ENCODE data around the gene NRIP3. TPM values are rescaled to one million over a fixed set of nuclear protein-coding genes. Genes with fewer than 3 reads are reported as not detected.

Gene NRIP3
- total RNA-seq, 1 experiment from 2014 or later, result 2.1 TPM

DNA sequence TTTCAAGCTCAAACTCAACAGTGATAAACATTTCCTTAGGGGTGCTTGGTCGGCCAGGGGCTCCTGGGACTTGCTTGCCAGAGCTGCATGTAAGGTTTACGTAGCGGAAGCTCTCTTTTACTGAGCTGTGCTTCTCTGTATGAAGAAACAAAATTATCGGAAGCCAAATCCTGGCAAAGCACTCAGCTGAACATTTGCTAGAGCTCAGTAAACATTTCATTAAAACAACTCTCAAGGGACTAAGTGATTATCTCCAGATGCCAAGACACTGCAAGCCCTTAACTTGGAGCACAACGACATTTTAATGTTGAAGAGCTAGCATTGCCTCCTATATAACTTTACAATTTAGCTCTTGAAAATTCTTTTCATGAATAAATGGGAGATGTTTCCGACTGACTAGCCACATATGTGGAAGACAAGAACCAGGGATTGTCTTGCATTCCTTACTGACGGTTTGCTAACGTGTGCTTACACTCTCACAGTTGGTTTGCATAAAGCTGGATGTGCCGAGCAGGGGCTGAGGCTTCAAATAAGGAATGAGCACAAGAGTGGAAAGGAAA, 44.2 kb upstream of the NRIP3 start:
- Histone ChIP-seq H3F3A (ENCODE audit: insufficient read depth, low read depth) (no peaks in the 10 kb centered on the region), H2AFZ (no peak overlapping the region), H3K27ac (no peak overlapping the region), H3K36me3 (ENCODE audit: low read depth) (no peaks in the 10 kb centered on the region), H4K20me1 (ENCODE audit: insufficient read depth) (no peaks in the 10 kb centered on the region), H3K27me3 (ENCODE audit: insufficient read depth, low read depth) (no peaks in the 10 kb centered on the region), H3K9me3 (ENCODE audit: insufficient read depth, low read depth) (no peaks in the 10 kb centered on the region), H3K4me1 (replicated peaks; ENCODE audit: insufficient read depth) (no peaks in the 10 kb centered on the region), H3K9me2 (ENCODE audit: insufficient read depth) (no peaks in the 10 kb centered on the region), H3K4me3 (no peak overlapping the region), H3K79me2 (ENCODE audit: low read depth) (no peaks in the 10 kb centered on the region), H3K4me2 (no peak overlapping the region)
- ChIA-PET POLR2A (ENCODE audit: unreplicated experiment) (no interaction called here), CTCF (no interaction called here)
- BruUV-seq (replicated peaks), result no TSS peak
- DNase-seq, result no peak
- intact Hi-C loops (cut with micrococcal nuclease; ENCODE audit: unreplicated experiment), result no loop called here
- TF ChIP-seq EZH2 (IDR thresholded peaks at IDR 0.05; ENCODE audit: low read depth), result no peak
- TF ChIP-seq, protein P1, sequence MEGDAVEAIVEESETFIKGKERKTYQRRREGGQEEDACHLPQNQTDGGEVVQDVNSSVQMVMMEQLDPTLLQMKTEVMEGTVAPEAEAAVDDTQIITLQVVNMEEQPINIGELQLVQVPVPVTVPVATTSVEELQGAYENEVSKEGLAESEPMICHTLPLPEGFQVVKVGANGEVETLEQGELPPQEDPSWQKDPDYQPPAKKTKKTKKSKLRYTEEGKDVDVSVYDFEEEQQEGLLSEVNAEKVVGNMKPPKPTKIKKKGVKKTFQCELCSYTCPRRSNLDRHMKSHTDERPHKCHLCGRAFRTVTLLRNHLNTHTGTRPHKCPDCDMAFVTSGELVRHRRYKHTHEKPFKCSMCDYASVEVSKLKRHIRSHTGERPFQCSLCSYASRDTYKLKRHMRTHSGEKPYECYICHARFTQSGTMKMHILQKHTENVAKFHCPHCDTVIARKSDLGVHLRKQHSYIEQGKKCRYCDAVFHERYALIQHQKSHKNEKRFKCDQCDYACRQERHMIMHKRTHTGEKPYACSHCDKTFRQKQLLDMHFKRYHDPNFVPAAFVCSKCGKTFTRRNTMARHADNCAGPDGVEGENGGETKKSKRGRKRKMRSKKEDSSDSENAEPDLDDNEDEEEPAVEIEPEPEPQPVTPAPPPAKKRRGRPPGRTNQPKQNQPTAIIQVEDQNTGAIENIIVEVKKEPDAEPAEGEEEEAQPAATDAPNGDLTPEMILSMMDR (conservative IDR thresholded peaks at IDR 0.05), result no peak

DNA sequence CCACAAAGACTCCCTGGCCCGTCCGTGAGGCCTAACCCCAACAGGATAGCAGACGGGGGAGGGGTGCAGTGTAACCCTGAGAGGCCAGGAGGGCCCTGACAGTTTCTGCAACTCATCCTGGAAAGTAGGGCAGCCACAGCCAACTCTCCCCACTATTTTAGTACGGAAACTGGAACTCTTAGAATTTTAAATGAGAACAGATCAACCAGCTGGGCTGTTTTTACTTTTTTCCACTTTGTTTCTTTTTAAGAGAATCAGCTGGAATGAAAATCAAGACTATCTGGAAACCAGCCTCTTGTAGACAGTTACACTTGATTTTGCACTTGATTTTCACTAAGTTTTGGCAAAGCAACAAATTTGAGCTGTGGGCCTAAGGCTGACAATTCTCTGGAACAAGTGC, 42.7 kb upstream of the NRIP3 start:
- Histone ChIP-seq H3K4me1 (replicated peaks; ENCODE audit: insufficient read depth) (no peaks in the 10 kb centered on the region), H3F3A (ENCODE audit: insufficient read depth, low read depth) (no peaks in the 10 kb centered on the region), H3K36me3 (ENCODE audit: low read depth) (no peaks in the 10 kb centered on the region), H3K27me3 (ENCODE audit: insufficient read depth, low read depth) (no peaks in the 10 kb centered on the region), H2AFZ (no peak overlapping the region), H3K79me2 (ENCODE audit: low read depth) (no peaks in the 10 kb centered on the region), H3K9me3 (ENCODE audit: insufficient read depth, low read depth) (no peaks in the 10 kb centered on the region), H3K4me3 (no peak overlapping the region), H4K20me1 (ENCODE audit: insufficient read depth) (no peaks in the 10 kb centered on the region), H3K4me2 (no peak overlapping the region), H3K9me2 (ENCODE audit: insufficient read depth) (no peaks in the 10 kb centered on the region), H3K27ac (no peak overlapping the region)
- TF ChIP-seq, protein P1 (conservative IDR thresholded peaks at IDR 0.05), result no peak
- no peak for TF ChIP-seq EZH2 (IDR thresholded peaks at IDR 0.05; ENCODE audit: low read depth)
- CTCF ChIA-PET, result interaction anchor here (0.7 kb wide), 1 partner anchor 665 kb away, joined by 3 read pairs; no protein-coding TSS in a partner anchor
- no peak for DNase-seq
- POLR2A ChIA-PET (ENCODE audit: unreplicated experiment), result no interaction called here
- BruUV-seq (replicated peaks), result no TSS peak
- intact Hi-C loops (cut with micrococcal nuclease; ENCODE audit: unreplicated experiment), result no loop called here

DNA sequence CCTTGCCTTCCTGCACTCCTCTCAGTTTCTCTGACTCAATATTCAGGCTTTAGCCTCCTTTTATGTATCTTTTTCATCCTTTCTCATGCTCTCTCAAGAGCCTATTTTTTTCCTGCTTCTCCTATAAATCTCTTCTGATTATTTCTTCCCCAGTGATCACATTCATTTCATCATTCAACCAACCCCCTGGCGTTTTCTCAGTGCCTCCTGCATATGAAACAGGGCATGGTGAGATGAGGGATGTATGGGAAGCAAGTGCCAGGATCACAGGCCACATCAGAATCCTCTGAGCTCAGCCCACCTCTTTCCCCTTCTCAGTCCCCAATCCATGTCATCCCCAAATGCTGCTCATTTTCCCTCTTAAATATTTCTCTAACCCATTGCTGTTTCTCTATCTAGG, 38.7 kb upstream of the NRIP3 start:
- no peak overlapping the region for H3K27ac ChIP-seq
- H3K4me2 ChIP-seq, result no peak overlapping the region
- intact Hi-C loops (cut with micrococcal nuclease; ENCODE audit: unreplicated experiment), result no loop called here
- H3K9me2 ChIP-seq (ENCODE audit: insufficient read depth), result no peaks in the 10 kb centered on the region
- peaks cover 10% of the 10 kb centered on the region; the same call in 1 of the 2 replicates for H3K4me1 ChIP-seq (replicated peaks; ENCODE audit: insufficient read depth)
- H3F3A ChIP-seq (ENCODE audit: insufficient read depth, low read depth), result no peaks in the 10 kb centered on the region
- no peaks in the 10 kb centered on the region for H3K36me3 ChIP-seq (ENCODE audit: low read depth)
- H2AFZ ChIP-seq, result no peak overlapping the region
- no peak for TF ChIP-seq EZH2 (IDR thresholded peaks at IDR 0.05; ENCODE audit: low read depth)
- TF ChIP-seq, protein P1 (conservative IDR thresholded peaks at IDR 0.05), result no peak
- no TSS peak for BruUV-seq (replicated peaks)
- POLR2A ChIA-PET (ENCODE audit: unreplicated experiment), result no interaction called here
- CTCF ChIA-PET, result interaction anchor here (0.5 kb wide), 1 partner anchor 844 kb away, joined by 3 read pairs; no protein-coding TSS in a partner anchor
- no peaks in the 10 kb centered on the region for H3K9me3 ChIP-seq (ENCODE audit: insufficient read depth, low read depth)
- no peak for DNase-seq
- no peaks in the 10 kb centered on the region for H4K20me1 ChIP-seq (ENCODE audit: insufficient read depth)
- H3K27me3 ChIP-seq (ENCODE audit: insufficient read depth, low read depth), result no peaks in the 10 kb centered on the region
- no peaks in the 10 kb centered on the region for H3K79me2 ChIP-seq (ENCODE audit: low read depth)
- no peak overlapping the region for H3K4me3 ChIP-seq
